ENCODE measurements around the gene CAMK2G.

- TF ChIP-seq CTCF (conservative IDR thresholded peaks at IDR 0.05; ENCODE audit: low read depth, low read length) (no peak), EZH2 (IDR thresholded peaks at IDR 0.05; ENCODE audit: low read length, unreplicated experiment) (no peak)
Observed at GRCh38 chr10:73838827-73839226, 35.5 kb downstream of the CAMK2G start.
